HCT116 (cell line): ENCODE measurements around the gene C11orf68. TPM values are rescaled to one million over a fixed set of nuclear protein-coding genes. Genes with fewer than 3 reads are reported as not detected.

Experiments
- ATAC-seq: fragments of 200-7000 bp; cut with Tn5 transposase; 2 replicates; pipeline ENCODE4 v1.9.1; 2020; ENCODE audit warnings: mild to moderate bottlenecking, moderate library complexity
- BruUV-seq: library from RNA; stranded (reverse); fragments of 400-500 nt; replicated peaks from 2 replicates; lab custom pipeline; 2021; lab: Mats Ljungman, UMichigan
- CTCF ChIA-PET: fragments of 300-600 bp; sonication (Branson Sonifier 250); formaldehyde crosslinking; loops from one replicate; lab custom pipeline; 2021; ENCODE audit warnings: antibody characterized with exemption; lab: Charles Lee
- POLR2A ChIA-PET: fragments of 300-600, 350-600 bp; sonication (Branson Sonifier 250); formaldehyde crosslinking; loops from one replicate; lab custom pipeline; 2021; ENCODE audit warnings: antibody characterized with exemption; lab: Charles Lee
- RAD21 ChIA-PET, 2 experiments: fragments of 300-600 bp; sonication (Branson Sonifier 250); formaldehyde crosslinking; loops; one replicate each; lab custom pipeline; 2023; ENCODE audit warnings: low total read pairs in 2 of 2; ENCODE audit not compliant: uncharacterized antibody in 2 of 2, unreplicated experiment in 2 of 2, low non-redundant PET in 1 of 2; lab: Charles Lee
- DNase-seq: peaks from one replicate; pipeline ENCODE4 v3.0.0-alpha.2; 2010; ENCODE audit warnings: low read depth, low spot score
- H2AFZ ChIP-seq: fragments of 200-600 bp; shearing (Covaris generic), sonication (generic); 2 replicates; pipeline ENCODE4 v1.6.1; 2017; ENCODE audit warnings: low read depth, mixed run types, mixed read lengths, antibody characterized with exemption, low read length; ENCODE audit not compliant: poor library complexity, severe bottlenecking
- H3K27ac ChIP-seq: 2 replicates; pipeline ENCODE4 v1.5.1; 2012; ENCODE audit warnings: low read depth, low read length
- H3K27me3 ChIP-seq: fragments of 200-600 bp; sonication (generic); 2 replicates; pipeline ENCODE4 v1.6.1; 2016; ENCODE audit warnings: mixed run types, low read length, mixed read lengths; ENCODE audit not compliant: insufficient read depth
- H3K36me3 ChIP-seq, 2 experiments: fragments of 200-500 bp in 1 of 2; fragments of 200-600 bp in 1 of 2; sonication (Bioruptor generic) in 1 of 2; sonication (generic) in 1 of 2; 2 replicates each; pipeline versions ENCODE4 v1.5.1 to v1.6.1; 2014 to 2016; ENCODE audit warnings: low read length in 2 of 2, inconsistent platforms in 1 of 2, mixed read lengths in 1 of 2, mixed run types in 1 of 2; ENCODE audit not compliant: insufficient read depth in 2 of 2, control insufficient read depth in 1 of 2
- H3K4me1 ChIP-seq, 2 experiments: fragments of 200-600 bp in 1 of 2; sonication (generic) in 1 of 2; 2 replicates each; pipeline versions ENCODE4 v1.5.1 to v1.6.1; 2012 to 2017; ENCODE audit warnings: low read length in 2 of 2, inconsistent platforms in 1 of 2, mild to moderate bottlenecking in 1 of 2, mixed read lengths in 1 of 2, mixed run types in 1 of 2, moderate library complexity in 1 of 2; ENCODE audit not compliant: insufficient read depth in 2 of 2, control insufficient read depth in 1 of 2
- H3K4me2 ChIP-seq: fragments of 200-600 bp; sonication (generic); 2 replicates; pipeline ENCODE4 v1.6.1; 2017; ENCODE audit warnings: mixed run types, low read length, mixed read lengths
- H3K4me3 ChIP-seq, 2 experiments: fragments of 200-600 bp in 1 of 2; sonication (generic) in 1 of 2; replicated peaks in 1 of 2; 2 replicates each; pipeline ENCODE4 v1.5.1; 2011 to 2016; ENCODE audit warnings: low read length in 2 of 2, control low read depth in 1 of 2, low read depth in 1 of 2, mild to moderate bottlenecking in 1 of 2, mixed read lengths in 1 of 2, mixed run types in 1 of 2
- H3K79me2 ChIP-seq: fragments of 200-600 bp; sonication (generic); 2 replicates; pipeline ENCODE4 v1.6.1; 2017; ENCODE audit warnings: mild to moderate bottlenecking, mixed run types, low read length, moderate library complexity, mixed read lengths; ENCODE audit not compliant: insufficient read depth
- H3K9ac ChIP-seq: fragments of 200-600 bp; sonication (generic); 2 replicates; pipeline ENCODE4 v1.6.1; 2016; ENCODE audit warnings: low read length, mixed read lengths
- H3K9me2 ChIP-seq: fragments of 200-600 bp; sonication (generic), shearing (Covaris generic); 2 replicates; pipeline ENCODE4 v1.6.1; 2017; ENCODE audit warnings: mixed run types, mild to moderate bottlenecking, moderate library complexity; ENCODE audit not compliant: insufficient read depth
- H3K9me3 ChIP-seq, 2 experiments: fragments of 200-500 bp in 1 of 2; fragments of 200-600 bp in 1 of 2; sonication (Bioruptor generic) in 1 of 2; sonication (generic) in 1 of 2; 2 replicates each; pipeline ENCODE4 v1.6.1; 2014 to 2017; ENCODE audit warnings: low read length in 2 of 2, mixed read lengths in 2 of 2, inconsistent platforms in 1 of 2, low read depth in 1 of 2, mild to moderate bottlenecking in 1 of 2, mixed run types in 1 of 2, moderate library complexity in 1 of 2; ENCODE audit not compliant: control insufficient read depth in 1 of 2, insufficient read depth in 1 of 2
- H4K20me1 ChIP-seq: fragments of 200-600 bp; sonication (generic), shearing (Covaris generic); 2 replicates; pipeline ENCODE4 v1.6.1; 2017; ENCODE audit warnings: mixed run types, mild to moderate bottlenecking, moderate library complexity; ENCODE audit not compliant: insufficient read depth
- ATF3 ChIP-seq: IDR thresholded peaks from 2 replicates; pipeline ENCODE4 v1.6.1; 2012
- CBX3 ChIP-seq: IDR thresholded peaks from 2 replicates; pipeline ENCODE4 v1.6.1; 2012; ENCODE audit warnings: low read depth
- CEBPB ChIP-seq: IDR thresholded peaks from 2 replicates; pipeline ENCODE4 v1.6.1; 2012; ENCODE audit warnings: low read depth
- CTCF ChIP-seq, 3 experiments: fragments of 200-600 bp in 1 of 3; sonication (generic) in 1 of 3; IDR thresholded peaks in 2 of 3; conservative IDR thresholded peaks in 1 of 3; 2 replicates each; pipeline ENCODE4 v1.5.1; 2012 to 2017; ENCODE audit warnings: low read depth in 2 of 3, low read length in 2 of 3, antibody characterized with exemption in 1 of 3, borderline replicate concordance in 1 of 3, control low read depth in 1 of 3, mild to moderate bottlenecking in 1 of 3, mixed read lengths in 1 of 3, mixed run types in 1 of 3, moderate library complexity in 1 of 3; ENCODE audit not compliant: insufficient read depth in 1 of 3
- EGR1 ChIP-seq: IDR thresholded peaks from 2 replicates; pipeline ENCODE4 v1.6.1; 2012; ENCODE audit warnings: low read depth
- ELF1 ChIP-seq: IDR thresholded peaks from 2 replicates; pipeline ENCODE4 v1.6.1; 2012; ENCODE audit warnings: low read depth, borderline replicate concordance
- EZH2phosphoT487 ChIP-seq: fragments of 200-600 bp; IDR thresholded peaks from 2 replicates; pipeline ENCODE4 v1.6.1; 2018; ENCODE audit warnings: antibody characterized with exemption, borderline replicate concordance
- FOSL1 ChIP-seq: IDR thresholded peaks from 2 replicates; pipeline ENCODE4 v1.6.1; 2012; ENCODE audit warnings: low read depth
- JUND ChIP-seq: IDR thresholded peaks from 2 replicates; pipeline ENCODE4 v1.6.1; 2012
- POLR2A ChIP-seq: IDR thresholded peaks from 2 replicates; pipeline ENCODE4 v1.7.0; 2011; ENCODE audit warnings: borderline replicate concordance; ENCODE audit not compliant: insufficient read depth, insufficient read length; ENCODE audit errors: extremely low read depth
- POLR2AphosphoS5 ChIP-seq: IDR thresholded peaks from 2 replicates; pipeline ENCODE4 v1.6.1; 2011; ENCODE audit warnings: mild to moderate bottlenecking, low read depth, low read length, moderate library complexity
- RAD21 ChIP-seq: IDR thresholded peaks from 2 replicates; pipeline ENCODE4 v1.6.1; 2012; ENCODE audit warnings: low read depth, mild to moderate bottlenecking
- SIN3A ChIP-seq: IDR thresholded peaks from 2 replicates; pipeline ENCODE4 v1.6.1; 2012; ENCODE audit warnings: low read depth
- SP1 ChIP-seq: IDR thresholded peaks from 2 replicates; pipeline ENCODE4 v1.6.1; 2012; ENCODE audit warnings: low read depth
- TCF7L2 ChIP-seq: IDR thresholded peaks from 2 replicates; pipeline ENCODE4 v1.7.0; 2011; ENCODE audit warnings: borderline replicate concordance, inconsistent platforms; ENCODE audit not compliant: insufficient read depth, insufficient read length; ENCODE audit errors: extremely low read depth
- ZBTB33 ChIP-seq: IDR thresholded peaks from 2 replicates; pipeline ENCODE4 v1.6.1; 2011; ENCODE audit warnings: mild to moderate bottlenecking, low read length, moderate library complexity; ENCODE audit not compliant: insufficient replicate concordance; ENCODE audit errors: extremely low read depth
- ZFX ChIP-seq: fragments of 450-650 bp; IDR thresholded peaks from 2 replicates; pipeline ENCODE4 v1.6.1; 2017
- ZNF274 ChIP-seq: fragments of 200-500 bp; sonication (Bioruptor generic); IDR thresholded peaks from 2 replicates; pipeline ENCODE4 v1.6.1; 2014; ENCODE audit warnings: mild to moderate bottlenecking, low read depth, low read length, inconsistent platforms
- intact Hi-C: fragments of 100-400 bp; cut with micrococcal nuclease; formaldehyde crosslinking; loops from 2 replicates; pipeline ENCODE4 v1.10.0; 2022
- total RNA-seq: library from RNA; stranded (reverse); gene quantifications from one replicate; pipeline ENCODE4 v1.2.1, GENCODE V29; 2021; ENCODE audit not compliant: unreplicated experiment

C11orf68 gene
- total RNA-seq, 1 experiment from 2014 or later: 49.8 TPM

GRCh38 chr11:65954771-65955170 lies 35.9 kb upstream of the C11orf68 start:
- no TSS peak for BruUV-seq
- RAD21 ChIA-PET: no interaction called here
- no peak overlapping the region for H3K9ac ChIP-seq
- intact Hi-C loops: no loop called here
- no peaks in the 10 kb centered on the region for H3K4me1 ChIP-seq
- no peak overlapping the region for H3K4me2 ChIP-seq
- H3K79me2 ChIP-seq: no peaks in the 10 kb centered on the region
- no peak for DNase-seq
- H3K27ac ChIP-seq: no peak overlapping the region
- ATAC-seq: no peak
- H4K20me1 ChIP-seq: no peaks in the 10 kb centered on the region
- H2AFZ ChIP-seq: no peak overlapping the region
- TF ChIP-seq EGR1 (no peak), POLR2A (no peak), ATF3 (no peak), JUND (no peak), FOSL1 (no peak), RAD21 (no peak), ZNF274 (no peak), CBX3 (no peak), SIN3A (no peak), SP1 (no peak), EZH2phosphoT487 (no peak), ZFX (no peak), TCF7L2 (no peak), ZBTB33 (no peak), POLR2AphosphoS5 (no peak), CTCF (IDR thresholded peaks at IDR 0.05 in 2 of 3, conservative IDR thresholded peaks at IDR 0.05 in 1 of 3; ENCODE audit: borderline replicate concordance in 1 of 3, insufficient read depth in 1 of 3, low read depth in 2 of 3, low read length in 2 of 3) (no peak), ELF1 (no peak), CEBPB (no peak)
- H3K27me3 ChIP-seq: no peaks in the 10 kb centered on the region
- no peaks in the 10 kb centered on the region for H3K9me2 ChIP-seq
- POLR2A ChIA-PET: no interaction called here
- H3K36me3 ChIP-seq: no peaks in the 10 kb centered on the region
- CTCF ChIA-PET: no interaction called here
- H3K9me3 ChIP-seq: no peaks in the 10 kb centered on the region
- H3K4me3 ChIP-seq: no peak overlapping the region
